Thymus (tissue), 11 donors: ENCODE measurements around the gene DENND2A. TPM values are rescaled to one million over a fixed set of nuclear protein-coding genes. Genes with fewer than 3 reads are reported as not detected.

Source experiments
- DNase-seq, 9 donors: peaks; one replicate each; pipeline ENCODE4 v3.0.0-alpha.2; 2013; ENCODE audit warnings: low spot score in 9 of 9, low read depth in 6 of 9, missing footprints in 1 of 9
- H3K27ac ChIP-seq, 2 donors: one replicate each; pipeline ENCODE4 v1.5.1; 2013; ENCODE audit warnings: control low read depth in 1 of 2, low read depth in 1 of 2, low read length in 1 of 2, mild to moderate bottlenecking in 1 of 2, moderate library complexity in 1 of 2
- H3K27me3 ChIP-seq, 2 donors: one replicate each; pipeline ENCODE4 v1.5.1; 2013; ENCODE audit warnings: low read length in 1 of 2; ENCODE audit not compliant: control insufficient read depth in 2 of 2, insufficient read depth in 1 of 2
- H3K36me3 ChIP-seq, 2 donors: one replicate each; pipeline ENCODE4 v1.5.1; 2013; ENCODE audit warnings: low read length in 1 of 2, mild to moderate bottlenecking in 1 of 2, moderate library complexity in 1 of 2; ENCODE audit not compliant: control insufficient read depth in 2 of 2, insufficient read depth in 2 of 2
- H3K4me1 ChIP-seq, 2 donors: one replicate each; pipeline ENCODE4 v1.5.1; 2013; ENCODE audit warnings: low read length in 2 of 2; ENCODE audit not compliant: control insufficient read depth in 2 of 2, insufficient read depth in 2 of 2
- H3K4me3 ChIP-seq, 2 donors: one replicate each; pipeline ENCODE4 v1.5.1; 2013; ENCODE audit warnings: low read length in 2 of 2, control low read depth in 1 of 2, mild to moderate bottlenecking in 1 of 2
- H3K9me3 ChIP-seq, 2 donors: one replicate each; pipeline ENCODE4 v1.5.1; 2013; ENCODE audit warnings: low read length in 1 of 2, mild to moderate bottlenecking in 1 of 2; ENCODE audit not compliant: control insufficient read depth in 2 of 2, insufficient read depth in 1 of 2
- WGBS: extraction: QIAGEN DNeasy Blood & Tissue Kit; methylation state at CpG from one replicate; pipeline ENCODE4 v1.1.7; 2013; 5-methylcytosine and 5-hydroxymethylcytosine counted together
- polyA plus RNA-seq: library from polyadenylated mRNA; stranded (reverse); fragments of 200-250 nt; gene quantifications from one replicate; pipeline ENCODE4 v1.2.3, GENCODE V29; 2013
- total RNA-seq: library from RNA; stranded (reverse); fragments of 120-200 nt; gene quantifications from one replicate; pipeline ENCODE4 v1.2.4, GENCODE V29; 2013
- donor health status: healthy.

DENND2A gene
- total and polyA plus RNA-seq, 2 donors: 0.80 to 1.0 TPM

GRCh38 chr7:140479062-140479738 is 161.4 kb downstream of the DENND2A start, which contains the start of gene MKRN1:
MKRN1 (minus strand) TSS chr7:140479505; CDS start chr7:140479344, 161 bp downstream.
- peak within 1 kb of the TSS; percentile 81 to 94 for H3K27ac ChIP-seq
- H3K9me3 ChIP-seq: no peaks in the 10 kb centered on the region
- under 1% methylated on average over 71 of the region's 71 CpGs for WGBS
- H3K4me3 ChIP-seq: peak within 1 kb of the TSS; percentile 92 to 95
- peak; percentile 80 to 96 (median 92) for DNase-seq
- peaks cover 5 to 14% of the 10 kb centered on the region in 2 donors for H3K4me1 ChIP-seq
- no peaks in the 10 kb centered on the region for H3K36me3 ChIP-seq
- no peaks in the 10 kb centered on the region for H3K27me3 ChIP-seq

GRCh38 chr7:140478246-140479061 is 162.2 kb downstream of the DENND2A start:
- peak overlapping the region; percentile 92 to 95 for H3K4me3 ChIP-seq
- no peaks in the 10 kb centered on the region for H3K36me3 ChIP-seq
- WGBS: under 1% methylated on average over 69 of the region's 69 CpGs
- no peaks in the 10 kb centered on the region for H3K27me3 ChIP-seq
- H3K9me3 ChIP-seq: no peaks in the 10 kb centered on the region
- peaks cover 5 to 14% of the 10 kb centered on the region in 2 donors for H3K4me1 ChIP-seq
- peak overlapping the region; percentile 81 to 94 for H3K27ac ChIP-seq
- peak; percentile 17 to 71 (median 36) for DNase-seq

- Histone ChIP-seq H3K27me3 (no peaks in the 10 kb centered on the region), H3K4me1 (peaks cover 5 to 14% of the 10 kb centered on the region in 2 donors), H3K9me3 (no peaks in the 10 kb centered on the region), H3K27ac (no peak overlapping the region), H3K4me3 (no peak overlapping the region), H3K36me3 (no peaks in the 10 kb centered on the region)
- 96% methylated on average over 11 of the region's 11 CpGs for WGBS
- DNase-seq: no peak
Measured at GRCh38 chr7:140476698-140477261, 163.8 kb downstream of the DENND2A start.

- Histone ChIP-seq H3K4me3 (no peak overlapping the region), H3K4me1 (peaks cover 5 to 14% of the 10 kb centered on the region in 2 donors), H3K27ac (no peak overlapping the region), H3K27me3 (no peaks in the 10 kb centered on the region), H3K9me3 (no peaks in the 10 kb centered on the region), H3K36me3 (peaks cover 8 to 9% of the 10 kb centered on the region in 2 donors)
- DNase-seq: peak in 8 of 9 donors; percentile 29 to 76 (median 38)
- 77% methylated on average over 2 of the region's 2 CpGs for WGBS
Measured at GRCh38 chr7:140475747-140476333, 164.8 kb downstream of the DENND2A start.

Other genes with a start within 250 kb of the DENND2A start
- gene SLC37A3, start 242.3 kb downstream of the DENND2A start, total RNA-seq: 21.6 TPM
- 36.5 TPM for gene SLC37A3, start 242.3 kb downstream of the DENND2A start, polyA plus RNA-seq
- gene RAB19, start 236.8 kb downstream of the DENND2A start, total RNA-seq: 2.5 TPM
- gene RAB19, start 236.8 kb downstream of the DENND2A start, polyA plus RNA-seq: 0.50 TPM
- gene MKRN1, start 161.3 kb downstream of the DENND2A start, total RNA-seq: 54.4 TPM
- 64.8 TPM for gene MKRN1, start 161.3 kb downstream of the DENND2A start, polyA plus RNA-seq
- 17.8 TPM for gene ADCK2, start 32.1 kb upstream of the DENND2A start, total RNA-seq
- 10.4 TPM for gene ADCK2, start 32.1 kb upstream of the DENND2A start, polyA plus RNA-seq
- 254 TPM for gene NDUFB2, start 55.9 kb upstream of the DENND2A start, total RNA-seq
- 209 TPM for gene NDUFB2, start 55.9 kb upstream of the DENND2A start, polyA plus RNA-seq